Activated T-cell treated with anti-CD3 and anti-CD28 coated beads for 4 hours (primary cell): ENCODE measurements around the gene FNBP1.
"Not testable (repeated sequence)": the region's sequence is repeated elsewhere in the genome, so short reads cannot be mapped to it uniquely, and the experiment has no call there.

Experiments
- DNase-seq: peaks from one replicate; pipeline ENCODE4 v3.0.0-alpha.2; 2020

The FNBP1 gene

DNA sequence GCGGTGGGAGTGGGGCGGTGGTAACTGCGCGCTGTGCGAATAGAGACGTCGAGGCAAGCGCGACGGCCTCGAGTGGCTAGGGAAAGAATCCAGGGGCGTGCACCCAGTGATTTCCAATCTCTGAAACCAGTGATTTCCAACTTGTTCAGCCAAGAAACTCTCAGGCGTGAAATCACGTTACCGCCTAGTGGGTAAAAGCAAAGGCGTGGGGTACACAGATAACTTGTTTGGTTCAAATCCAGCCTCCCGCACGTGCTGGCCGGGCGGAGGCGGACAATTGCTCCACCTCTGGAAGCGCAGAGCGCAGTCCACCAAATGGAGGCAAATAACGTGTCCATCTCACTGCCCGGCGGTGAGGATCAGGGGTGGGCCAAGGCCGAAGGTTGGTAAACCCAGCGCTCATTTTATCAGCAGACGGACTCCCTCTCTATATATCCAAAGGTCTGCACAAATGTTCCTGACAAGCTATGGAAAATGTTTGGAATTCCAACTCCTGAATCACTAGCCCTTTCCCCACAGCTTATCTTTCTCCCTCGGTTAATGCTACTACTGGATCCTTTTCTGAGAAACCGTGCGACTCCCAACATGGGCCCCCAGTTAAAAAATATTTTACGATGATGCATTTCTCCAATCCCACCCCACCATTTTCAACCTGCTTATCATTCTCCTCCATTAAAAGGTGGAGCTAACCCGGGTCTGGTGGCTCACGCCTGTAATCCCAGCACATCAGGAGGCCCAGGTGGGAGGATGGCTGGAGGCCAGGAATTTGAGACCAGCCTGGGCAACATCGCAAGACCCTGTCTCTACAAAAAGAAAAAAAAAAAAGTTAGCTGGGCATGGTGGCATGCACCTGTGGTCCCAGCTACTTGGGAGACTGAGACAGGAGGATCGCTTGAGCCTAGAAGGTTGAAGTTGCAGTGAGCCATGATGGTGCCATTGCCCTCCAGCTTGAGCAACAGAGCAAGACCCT is 950 bp upstream of the FNBP1 start:
- no peak for DNase-seq

DNA sequence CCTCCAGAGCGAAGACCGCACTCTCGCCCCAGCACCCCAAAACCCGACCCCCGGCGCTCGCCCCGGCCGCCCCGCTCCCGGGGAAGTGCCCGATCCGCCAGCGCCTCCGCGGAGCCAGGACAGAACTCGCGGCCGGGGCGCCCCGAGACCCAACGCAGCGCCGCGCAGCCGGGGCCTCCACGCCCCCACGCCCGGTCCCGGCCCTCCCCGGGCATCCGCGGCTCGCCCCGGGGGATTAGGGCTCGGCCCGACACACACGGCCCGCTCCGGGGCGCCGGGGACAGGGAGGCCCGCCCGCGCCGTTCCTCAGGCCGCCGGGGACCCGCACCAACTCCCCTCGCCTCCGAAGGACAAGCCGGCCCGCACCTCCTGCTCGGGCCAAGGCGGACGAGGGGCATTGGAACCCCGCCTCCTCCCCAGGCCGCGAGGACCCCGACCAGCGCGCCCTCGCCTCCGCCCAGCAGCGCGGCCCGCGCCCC is 544 bp downstream of the FNBP1 start:
- DNase-seq = no peak

GRCh38 chr9:130041648-130042405 is 1.2 kb downstream of the FNBP1 start:
- DNase-seq = no peak

- DNase-seq = no peak
These were observed 1.9 kb downstream of the FNBP1 start for GRCh38 chr9:130040984-130041647.

DNA sequence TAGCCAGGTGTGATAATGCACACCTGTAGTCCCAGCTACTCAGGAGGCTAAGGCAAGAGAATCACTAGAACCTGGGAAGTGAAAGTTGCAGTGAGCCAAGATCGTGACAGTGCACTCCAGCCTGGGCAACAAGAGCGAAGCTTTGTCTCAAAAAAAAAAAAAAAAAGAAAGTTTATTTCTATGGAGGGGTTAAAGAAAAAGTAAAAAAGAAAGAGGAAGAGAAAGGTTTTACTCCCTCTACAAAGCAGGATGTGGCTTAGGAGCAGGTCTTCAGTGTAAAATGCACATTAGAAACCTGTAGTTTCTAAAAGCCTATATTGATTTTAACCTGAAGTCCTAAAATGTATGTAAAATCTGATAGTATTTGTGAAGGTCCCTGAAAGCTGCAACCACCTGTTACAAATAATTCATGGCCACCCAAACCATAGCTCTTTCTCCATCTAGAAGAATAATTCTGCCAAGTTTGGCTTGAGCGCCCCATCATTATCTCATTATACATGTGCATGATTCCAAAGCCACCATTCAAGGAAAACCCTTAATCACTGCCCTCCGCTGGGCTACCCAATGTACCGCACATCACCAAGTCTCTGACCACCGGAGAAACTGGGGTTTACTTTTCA is 3.4 kb downstream of the FNBP1 start:
- no peak for DNase-seq

GRCh38 chr9:130036099-130036498 is 6.9 kb downstream of the FNBP1 start:
- DNase-seq = no peak

DNA sequence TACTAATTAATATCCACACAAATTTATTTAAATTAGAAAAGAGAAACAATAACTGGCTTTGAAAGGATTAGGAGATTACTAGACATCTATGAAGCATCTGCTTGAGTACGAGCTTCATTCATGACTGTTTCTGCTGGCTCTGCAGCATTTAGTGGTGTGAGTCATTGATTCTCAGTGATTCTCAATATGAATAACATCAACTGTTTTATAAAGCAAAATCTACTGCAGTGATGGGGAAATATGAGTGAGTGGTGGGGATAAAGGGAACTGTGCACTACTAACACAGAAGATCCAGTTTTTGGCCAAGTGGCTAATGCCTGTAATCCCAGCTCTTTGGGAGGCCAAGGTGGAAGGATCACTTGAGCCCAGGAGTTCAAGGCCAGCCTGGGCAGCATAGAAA is 8.4 kb downstream of the FNBP1 start:
- DNase-seq = no peak

DNA sequence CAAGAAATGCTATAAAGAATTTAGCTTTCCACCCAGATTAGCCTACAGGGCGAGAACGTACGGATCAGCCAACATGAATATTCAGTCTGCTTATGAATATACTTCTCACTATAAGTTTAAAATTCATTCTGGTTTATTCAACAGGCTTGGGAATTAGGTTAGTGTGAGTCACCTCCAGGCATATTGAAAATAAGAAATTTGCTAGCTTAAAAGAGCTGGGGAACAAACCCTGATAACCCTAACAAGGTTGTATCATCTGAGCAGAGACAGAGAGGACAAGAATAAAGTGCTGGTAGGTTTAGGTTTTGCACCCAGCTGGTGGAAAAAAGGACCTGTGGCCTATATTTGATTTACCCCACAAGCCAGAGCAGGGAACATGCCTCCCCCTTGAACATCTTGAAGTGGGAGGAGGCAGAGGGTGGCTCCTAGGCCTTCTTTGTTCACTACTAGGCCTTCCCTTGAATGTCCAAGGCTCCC is 12.3 kb downstream of the FNBP1 start:
- no peak for DNase-seq

DNA sequence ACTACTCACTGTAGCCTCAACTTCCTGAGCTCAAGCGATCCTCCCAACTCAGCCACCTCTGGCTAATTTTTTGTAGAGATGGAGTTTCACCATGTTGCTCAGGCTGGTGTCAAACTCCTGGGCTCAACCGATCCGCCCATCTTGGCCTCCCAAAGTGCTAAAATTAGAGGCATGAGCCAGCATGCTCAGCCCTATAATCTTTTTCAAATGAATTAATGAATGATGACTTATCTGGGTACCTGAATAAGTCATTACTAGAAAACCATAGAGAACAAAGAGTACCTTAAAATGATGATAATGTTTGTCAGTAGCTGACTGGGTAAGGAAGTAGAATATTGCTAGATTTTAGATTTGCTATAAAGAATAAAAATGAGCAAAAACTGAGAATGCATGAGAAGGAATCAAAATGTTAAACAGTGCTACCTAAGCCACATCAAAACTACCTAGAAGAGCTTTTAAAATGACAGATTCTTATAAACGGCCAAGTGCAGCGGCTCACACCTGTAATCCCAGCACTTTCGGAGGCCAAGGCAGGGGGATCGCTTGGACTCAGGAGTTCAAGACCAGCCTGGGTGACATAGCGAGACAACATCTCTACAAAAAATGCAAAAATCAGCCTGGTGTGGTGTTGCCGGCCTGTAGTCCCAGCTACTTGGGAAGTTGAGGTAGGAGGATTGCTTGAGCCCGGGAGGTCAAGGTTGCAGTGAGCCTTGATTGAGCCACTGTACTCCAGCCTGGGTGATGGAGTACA is 13.6 kb downstream of the FNBP1 start:
- no peak for DNase-seq

DNA sequence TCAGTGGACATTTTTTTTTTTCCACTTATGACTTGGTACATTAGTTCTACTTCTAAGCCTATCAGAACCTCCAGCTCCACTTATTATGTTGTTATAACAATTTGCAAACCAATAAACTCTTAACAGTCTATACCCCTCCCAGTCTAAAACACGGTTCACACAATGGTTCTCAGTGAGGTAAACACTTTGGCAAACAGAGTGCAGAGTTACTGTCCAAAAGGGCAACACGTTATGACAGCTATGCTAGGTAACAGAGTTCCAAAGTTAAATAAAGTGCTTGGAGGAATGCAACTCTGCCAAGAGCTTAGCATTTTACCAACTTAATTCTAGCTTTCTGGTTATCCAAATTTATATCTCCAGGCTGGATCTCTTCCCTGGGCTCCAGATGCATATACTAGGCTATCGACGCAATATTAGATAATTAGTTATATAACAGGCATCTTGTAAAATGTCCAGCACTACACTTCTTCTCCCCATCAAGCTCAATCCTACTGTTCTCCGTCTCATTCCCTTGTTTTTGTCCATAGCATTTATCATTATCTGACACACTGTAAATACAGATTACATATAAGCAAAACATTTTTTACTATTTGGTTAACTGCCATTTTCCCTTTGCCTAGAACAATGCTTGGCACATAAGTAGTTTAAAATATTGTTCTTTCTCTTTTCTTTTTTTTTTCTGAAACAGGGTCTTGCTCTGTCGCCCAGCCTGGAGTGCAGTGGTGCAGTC is 14.3 kb downstream of the FNBP1 start:
- DNase-seq = no peak

DNA sequence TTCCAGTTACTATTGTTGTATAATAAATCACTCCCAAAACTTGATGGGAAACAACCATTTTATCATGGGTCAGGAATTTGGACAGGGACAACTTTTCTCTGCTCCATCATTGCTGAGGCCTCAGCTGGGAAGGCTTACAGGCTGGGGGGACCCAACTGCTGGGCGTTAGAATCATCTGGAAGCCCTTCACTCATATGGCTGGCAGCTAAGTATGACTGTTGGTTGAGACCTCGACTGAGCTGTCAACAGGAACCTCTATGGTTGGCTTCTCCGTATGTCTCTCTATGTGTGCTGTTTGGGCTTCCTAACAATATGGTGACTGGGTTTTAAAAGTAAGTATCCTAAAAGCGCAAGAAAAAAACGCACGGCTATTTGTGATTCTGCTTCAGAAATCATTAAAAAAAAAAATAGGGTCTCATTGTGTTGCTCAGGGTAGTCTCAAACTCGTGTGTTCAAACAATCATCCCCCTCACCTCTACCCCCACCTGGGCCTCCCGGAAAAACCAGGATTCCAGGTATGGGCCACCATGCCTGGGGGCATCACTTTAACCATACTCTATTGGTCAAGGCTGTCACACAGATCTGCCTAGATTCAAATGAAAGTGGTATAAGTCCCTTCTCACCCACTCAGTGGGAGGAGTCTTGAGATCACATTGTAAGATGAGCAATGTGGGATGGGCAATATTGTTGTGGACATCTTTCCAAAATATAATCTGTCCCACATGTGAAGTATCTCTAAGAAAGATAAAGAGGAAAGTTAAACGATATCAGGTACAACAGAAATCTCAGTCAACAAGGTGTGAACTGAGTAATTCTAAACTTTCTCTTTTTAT is 15.2 kb downstream of the FNBP1 start:
- no peak for DNase-seq

GRCh38 chr9:130026583-130027340 is 16.2 kb downstream of the FNBP1 start:
- DNase-seq = no peak

DNA sequence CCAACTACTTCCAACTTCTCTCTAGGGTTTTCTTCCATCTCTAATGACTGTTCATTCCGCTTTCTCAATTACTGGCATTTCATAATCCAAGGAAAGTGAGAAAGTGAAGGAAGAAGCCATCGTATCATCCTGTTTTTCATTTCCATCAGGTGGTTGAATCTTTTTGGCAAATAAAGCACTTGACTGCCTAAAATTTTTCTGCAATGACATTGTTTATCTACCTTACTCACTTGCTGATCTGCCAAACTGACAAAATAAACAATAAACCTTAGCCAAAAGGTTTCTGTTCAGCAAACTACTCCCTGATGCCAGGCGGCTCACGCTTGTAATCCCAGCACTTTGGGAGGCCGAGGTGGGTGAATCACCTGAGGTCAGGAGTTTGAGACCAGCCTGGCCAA is 18.4 kb downstream of the FNBP1 start:
- no peak for DNase-seq

DNA sequence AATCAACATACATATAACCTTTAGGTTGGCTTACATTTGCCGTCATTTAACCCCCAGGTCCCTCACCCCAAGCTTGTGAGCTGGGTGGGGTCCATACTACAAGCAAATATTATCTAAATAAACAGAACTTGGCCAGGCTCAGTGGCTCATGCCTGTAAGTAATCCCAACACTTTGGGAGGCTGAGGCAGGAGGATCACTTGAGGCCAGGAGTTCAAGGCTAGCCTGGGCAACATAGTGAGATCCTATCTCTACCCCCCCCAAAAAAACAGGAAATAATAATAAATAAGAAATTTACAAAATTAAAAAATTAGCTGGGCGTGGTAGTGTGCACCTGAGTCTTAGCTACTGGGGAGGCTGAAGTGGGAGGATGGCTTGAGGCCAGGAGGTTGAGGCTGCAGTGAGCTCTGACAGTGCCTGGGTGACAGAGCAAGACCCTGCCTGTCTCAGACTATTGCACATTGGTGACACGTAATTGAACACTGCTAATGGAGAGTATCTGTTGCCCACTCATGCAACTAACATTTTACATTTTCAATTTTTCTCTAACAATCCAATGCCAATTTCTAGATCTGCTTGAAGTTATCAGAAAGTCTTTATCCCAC is 18.9 kb downstream of the FNBP1 start:
- DNase-seq = no peak

GRCh38 chr9:130023144-130023787 is 19.7 kb downstream of the FNBP1 start:
- DNase-seq = no peak

DNA sequence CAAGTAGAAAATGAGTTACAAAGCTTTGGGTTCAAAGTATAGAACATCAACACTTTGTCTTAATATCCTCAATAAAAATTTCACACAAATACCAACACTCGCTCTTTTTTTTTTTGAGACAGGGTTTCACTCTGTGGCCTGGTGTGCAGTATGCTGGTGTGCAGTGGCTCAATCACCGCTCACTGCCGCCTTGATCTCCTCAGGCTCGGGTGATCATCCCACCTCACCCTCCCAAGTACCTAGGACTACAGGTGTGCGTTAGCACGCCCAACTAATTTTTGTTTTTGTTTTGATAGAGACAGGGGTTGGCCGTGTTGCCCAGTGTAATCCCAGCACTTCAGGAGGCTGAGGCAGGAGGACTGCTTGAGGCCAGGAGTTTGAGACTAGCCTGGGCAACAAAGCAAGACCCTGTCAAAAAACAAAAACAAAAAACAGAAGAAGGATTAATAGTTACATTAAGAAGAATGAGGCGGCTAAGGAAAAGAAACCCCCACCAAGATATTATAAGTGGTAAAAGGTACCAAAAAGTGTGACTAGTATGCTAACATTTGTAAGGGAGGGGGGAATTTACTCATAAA is 20.3 kb downstream of the FNBP1 start:
- no peak for DNase-seq

DNA sequence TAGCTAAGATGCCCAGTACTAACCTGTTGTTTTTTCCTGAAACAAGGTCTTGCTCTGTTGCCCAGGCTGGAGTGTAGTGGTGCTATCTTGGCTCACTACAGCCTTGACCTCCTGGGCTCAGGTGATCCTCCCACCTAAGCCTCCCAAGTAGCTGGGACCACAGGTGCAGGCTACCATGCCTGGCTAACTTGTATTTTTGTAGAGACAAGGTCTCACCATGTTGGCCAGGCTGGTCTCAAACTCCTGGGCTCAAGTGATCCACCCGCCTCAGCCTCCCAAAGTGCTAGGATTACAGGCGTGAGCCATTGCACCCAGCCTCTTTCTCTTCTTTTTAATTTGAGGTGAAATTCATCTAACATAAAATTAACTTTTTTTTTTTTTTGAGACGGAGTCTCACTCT is 21.1 kb downstream of the FNBP1 start:
- DNase-seq = not testable (repeated sequence)

GRCh38 chr9:130021123-130021522 is 21.9 kb downstream of the FNBP1 start:
- no peak for DNase-seq
